Kidney (tissue), 14 donors: ENCODE results near the gene MTAP. TPM values are rescaled to one million over a fixed set of nuclear protein-coding genes. Genes with fewer than 3 reads are reported as not detected.

Experiments used
- DNase-seq, 5 donors: peaks; one replicate each; pipeline ENCODE4 v3.0.0-alpha.2; 2013 to 2020
- FAIRE-seq: peaks from 2 replicates; lab custom pipeline; 2012; peaks lifted over from hg19 to GRCh38; lab: Jason Lieb, UNC
- H3K27ac ChIP-seq, 2 donors: one replicate each; pipeline ENCODE4 v1.7.0; 2013; ENCODE audit warnings: low read depth in 2 of 2, low read length in 2 of 2, inconsistent platforms in 1 of 2
- H3K27me3 ChIP-seq: one replicate; pipeline ENCODE4 v1.7.1; 2013; ENCODE audit warnings: low read length, inconsistent platforms; ENCODE audit not compliant: control insufficient read depth, insufficient read depth
- H3K36me3 ChIP-seq, 3 donors: one replicate each; pipeline versions ENCODE4 v1.7.0 to v1.7.1; 2013; ENCODE audit warnings: low read length in 3 of 3, control low read depth in 1 of 3, inconsistent platforms in 1 of 3; ENCODE audit not compliant: insufficient read depth in 3 of 3, control insufficient read depth in 2 of 3
- H3K4me1 ChIP-seq, 3 donors: one replicate each; pipeline versions ENCODE4 v1.7.0 to v1.7.1; 2013; ENCODE audit warnings: low read length in 3 of 3, inconsistent platforms in 1 of 3, low read depth in 1 of 3; ENCODE audit not compliant: control insufficient read depth in 2 of 3, insufficient read depth in 2 of 3
- H3K4me3 ChIP-seq, 3 donors: one replicate each; pipeline versions ENCODE4 v1.7.0 to v1.8.1; 2013; ENCODE audit warnings: low read length in 3 of 3, control low read depth in 1 of 3, inconsistent platforms in 1 of 3
- H3K9ac ChIP-seq, 3 donors: one replicate each; pipeline versions ENCODE4 v1.7.0 to v1.7.1; 2013; ENCODE audit warnings: low read length in 3 of 3, control low read depth in 1 of 3, inconsistent platforms in 1 of 3
- H3K9me3 ChIP-seq, 3 donors: one replicate each; pipeline versions ENCODE4 v1.7.0 to v1.7.1; 2013; ENCODE audit warnings: low read length in 3 of 3, control low read depth in 1 of 3, inconsistent platforms in 1 of 3; ENCODE audit not compliant: control insufficient read depth in 2 of 3, insufficient read depth in 1 of 3
- CTCF ChIP-seq: IDR thresholded peaks from 3 replicates; pipeline ENCODE4 v1.5.1; 2012; ENCODE audit warnings: mild to moderate bottlenecking, moderate library complexity, borderline replicate concordance; ENCODE audit not compliant: insufficient read depth; ENCODE audit errors: extremely low read depth
- intact Hi-C: fragments of 100-400 bp; cut with DNase I; formaldehyde crosslinking; loops from one replicate; pipeline ENCODE4 v1.11.1; 2022
- polyA plus RNA-seq: library from polyadenylated mRNA; stranded (reverse); fragments of 350-450 nt; fragmentation: Illumina TruSeq; extraction: RNeasy Lipid Tissue Mini Kit (QIAGEN cat#74804); gene quantifications from one replicate; pipeline ENCODE4 v1.2.3, GENCODE V29; 2014; ENCODE audit warnings: low read depth, low replicate concordance; ENCODE audit not compliant: insufficient read depth
- total RNA-seq: library from RNA; stranded (reverse); fragmentation: NEBNext Ultra II Directional; extraction: Animal tissue kit (Norgen Biotek cat#: 25700); gene quantifications from one replicate; pipeline ENCODE4 v1.2.1, GENCODE V29; 2021
- donor health status: control.
- donor health status: control.
- donor health status: control.
- donor health status: control.
- donor health status: control.
- donor health status: DM: yes; HTN: yes; CAD: no.
- donor health status: Normal renal cell carcinoma (clear cell type).

The MTAP gene
- total and polyA plus RNA-seq, 2 donors from 2014 or later = 11.2 to 42.4 TPM

GRCh38 chr9:21831841-21832509, 29.5 kb downstream of the MTAP start:
- DNase-seq (no peak), FAIRE-seq (no peak)
- no peak for TF ChIP-seq CTCF
- Histone ChIP-seq H3K27ac (no peak overlapping the region), H3K4me1 (no peaks in the 10 kb centered on the region), H3K4me3 (no peak overlapping the region), H3K36me3 (peaks cover 8 to 10% (median 9%) of the 10 kb centered on the region in 3 donors), H3K9me3 (no peaks in the 10 kb centered on the region), H3K9ac (no peak overlapping the region), H3K27me3 (no peaks in the 10 kb centered on the region)
- intact Hi-C loops = no loop called here

GRCh38 chr9:21833090-21833801, 30.8 kb downstream of the MTAP start:
- Histone ChIP-seq H3K9ac (no peak overlapping the region), H3K36me3 (peaks cover 8 to 18% (median 16%) of the 10 kb centered on the region in 3 donors), H3K9me3 (no peaks in the 10 kb centered on the region), H3K27me3 (no peaks in the 10 kb centered on the region), H3K4me1 (no peaks in the 10 kb centered on the region), H3K4me3 (no peak overlapping the region), H3K27ac (no peak overlapping the region)
- no peak for TF ChIP-seq CTCF
- FAIRE-seq (no peak), DNase-seq (no peak)
- intact Hi-C loops = no loop called here

- Histone ChIP-seq H3K9me3 (no peaks in the 10 kb centered on the region), H3K4me3 (no peak overlapping the region), H3K27ac (no peak overlapping the region), H3K36me3 (peaks cover 8 to 19% (median 18%) of the 10 kb centered on the region in 3 donors), H3K9ac (no peak overlapping the region), H3K27me3 (no peaks in the 10 kb centered on the region), H3K4me1 (no peaks in the 10 kb centered on the region)
- no peak for FAIRE-seq
- TF ChIP-seq CTCF = no peak
- DNase-seq = no peak
- intact Hi-C loops = no loop called here
Observed at GRCh38 chr9:21835121-21835520, 32.7 kb downstream of the MTAP start.
